SK-N-DZ (cell line): Measurements from ENCODE around the gene ALKBH2.

Source experiments
- DNase-seq: peaks from one replicate; pipeline ENCODE4 v3.0.0-alpha.2; 2015; ENCODE audit warnings: low spot score

ALKBH2 gene

GRCh38 chr12:109114644-109115043 lies 21.4 kb upstream of the ALKBH2 start:
- DNase-seq: no peak

DNA sequence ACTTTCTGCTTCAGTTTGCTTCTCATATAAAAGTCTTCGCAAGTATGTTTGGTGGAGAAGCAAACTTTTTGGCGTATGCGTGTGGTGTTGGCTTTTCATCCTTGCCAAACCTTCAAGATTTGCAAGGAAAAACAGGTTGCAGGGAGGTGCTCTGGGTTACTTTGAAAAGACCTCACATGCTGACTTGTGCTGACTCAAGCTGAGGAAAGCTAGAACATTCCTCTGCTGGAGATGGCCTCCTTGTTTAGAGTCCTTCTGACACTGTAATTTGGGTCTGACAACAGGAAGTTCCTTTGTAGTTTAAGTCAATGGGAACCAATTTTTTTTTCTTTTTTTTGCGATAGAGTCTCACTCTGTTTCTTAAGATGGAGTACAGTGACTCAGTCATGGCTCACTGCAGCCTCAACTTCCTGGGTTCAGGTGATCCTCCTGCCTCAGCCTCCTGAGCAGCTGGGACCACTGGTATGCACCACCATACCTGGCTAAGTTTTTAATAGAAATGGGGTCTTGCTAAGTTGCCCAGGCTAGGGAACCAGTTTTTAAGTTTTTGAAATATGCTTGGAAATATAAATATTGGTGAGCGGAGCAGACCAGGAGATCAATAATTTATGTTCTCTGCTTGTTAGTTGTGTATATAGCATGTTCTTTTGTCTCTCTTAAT lies 20.5 kb upstream of the ALKBH2 start:
- DNase-seq: no peak

GRCh38 chr12:109112720-109113465 lies 19.6 kb upstream of the ALKBH2 start:
- DNase-seq: no peak

- DNase-seq: peak; percentile 57
Observed at GRCh38 chr12:109110988-109111495, 17.8 kb upstream of the ALKBH2 start.

DNA sequence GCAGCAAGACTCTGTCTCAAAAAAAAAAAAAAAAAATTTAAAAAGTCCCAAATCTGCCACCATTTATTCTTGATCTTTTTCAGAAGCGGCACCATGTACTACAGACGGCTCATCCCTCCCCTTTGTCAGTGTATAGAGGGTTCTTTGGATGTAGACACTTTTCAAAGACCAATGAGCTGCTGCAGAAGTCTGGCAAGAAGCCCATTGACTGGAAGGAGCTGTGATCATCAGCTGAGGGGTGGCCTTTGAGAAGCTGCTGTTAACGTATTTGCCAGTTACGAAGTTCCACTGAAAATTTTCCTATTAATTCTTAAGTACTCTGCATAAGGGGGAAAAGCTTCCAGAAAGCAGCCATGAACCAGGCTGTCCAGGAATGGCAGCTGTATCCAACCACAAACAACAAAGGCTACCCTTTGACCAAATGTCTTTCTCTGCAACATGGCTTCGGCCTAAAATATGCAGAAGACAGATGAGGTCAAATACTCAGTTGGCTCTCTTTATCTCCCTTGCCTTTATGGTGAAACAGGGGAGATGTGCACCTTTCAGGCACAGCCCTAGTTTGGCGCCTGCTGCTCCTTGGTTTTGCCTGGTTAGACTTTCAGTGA lies 16.6 kb upstream of the ALKBH2 start:
- DNase-seq: no peak

DNA sequence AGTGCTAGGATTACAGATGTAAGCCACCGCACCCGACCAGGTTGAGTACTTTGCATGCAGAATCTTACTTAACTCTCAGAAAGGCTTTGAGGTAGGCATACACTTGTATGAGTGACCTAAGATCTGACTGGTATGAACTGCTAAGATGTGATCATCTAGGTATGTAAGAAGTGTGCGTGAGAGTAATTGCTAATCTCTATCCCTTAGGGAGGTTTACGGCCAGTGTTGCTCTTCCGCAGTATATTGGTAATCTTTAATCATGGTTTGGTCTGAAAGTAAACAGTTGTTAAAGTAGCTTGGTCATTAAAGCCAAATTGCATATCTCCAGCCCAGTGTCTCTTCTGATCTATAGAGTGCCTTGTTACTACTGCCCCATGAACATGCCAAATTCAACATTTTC lies 11.9 kb upstream of the ALKBH2 start:
- no peak for DNase-seq

- no peak for DNase-seq
Observed at GRCh38 chr12:109102491-109102890, 9.2 kb upstream of the ALKBH2 start.

DNA sequence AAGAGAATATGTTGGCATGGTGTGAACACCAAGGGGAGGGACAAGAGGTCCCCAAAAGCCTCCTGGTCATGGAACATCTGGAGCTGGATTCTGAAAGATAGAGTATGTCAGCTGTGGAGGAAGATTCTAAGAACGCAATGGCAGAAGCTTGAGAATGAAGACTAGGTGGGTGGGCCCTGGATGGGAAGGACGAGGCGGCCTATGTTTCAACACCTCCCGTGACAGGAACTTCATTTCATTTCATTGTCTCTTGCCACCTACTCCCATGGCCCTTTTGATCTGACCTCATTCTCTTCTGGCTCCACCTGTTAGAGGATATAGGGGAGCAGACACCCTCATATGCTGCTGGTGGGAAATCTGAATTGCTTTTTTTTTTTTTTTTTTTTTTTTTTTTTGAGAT lies 7.5 kb upstream of the ALKBH2 start:
- DNase-seq: no peak

GRCh38 chr12:109099431-109100020 lies 6.3 kb upstream of the ALKBH2 start:
- DNase-seq: no peak

GRCh38 chr12:109098651-109099050 lies 5.4 kb upstream of the ALKBH2 start:
- DNase-seq: no peak

GRCh38 chr12:109098183-109098604 lies 4.9 kb upstream of the ALKBH2 start:
- no peak for DNase-seq

DNA sequence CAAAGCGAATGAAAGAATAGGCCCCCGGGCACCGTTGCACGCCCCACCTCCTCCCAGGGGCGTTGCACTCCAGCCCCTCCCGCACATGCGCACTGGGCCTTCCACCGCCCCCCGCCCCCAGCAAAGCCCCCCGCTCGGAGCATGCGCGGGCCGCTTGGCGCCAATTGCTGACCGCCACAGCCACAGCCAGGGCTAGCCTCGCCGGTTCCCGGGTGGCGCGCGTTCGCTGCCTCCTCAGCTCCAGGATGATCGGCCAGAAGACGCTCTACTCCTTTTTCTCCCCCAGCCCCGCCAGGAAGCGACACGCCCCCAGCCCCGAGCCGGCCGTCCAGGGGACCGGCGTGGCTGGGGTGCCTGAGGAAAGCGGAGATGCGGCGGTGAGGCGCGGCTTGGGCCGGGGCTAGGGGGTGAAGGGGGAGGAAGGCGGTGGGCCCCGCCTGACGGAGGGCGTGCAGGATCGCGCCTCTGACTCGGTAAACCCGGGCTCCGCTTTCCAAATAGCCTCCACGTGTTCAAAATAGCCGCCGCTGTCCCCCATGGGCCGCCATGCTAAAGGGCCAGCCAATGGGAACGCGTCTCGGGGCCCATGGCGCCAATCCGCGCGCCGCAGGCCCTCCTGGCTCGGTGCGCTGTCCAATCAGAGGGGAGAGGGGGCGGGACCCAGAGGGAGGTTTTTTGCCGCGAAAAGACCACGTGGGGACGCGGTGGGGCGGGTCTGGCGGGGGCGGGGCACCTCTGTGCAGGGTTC lies 4.3 kb upstream of the ALKBH2 start, which contains the start of gene UNG:
UNG (plus strand) TSS at position 163 of the 748 bp plus-strand sequence; CDS start at position 246, 83 bp downstream.
- DNase-seq: peak; percentile 95

- no peak for DNase-seq
Observed at GRCh38 chr12:109097140-109097434, 3.8 kb upstream of the ALKBH2 start.

DNA sequence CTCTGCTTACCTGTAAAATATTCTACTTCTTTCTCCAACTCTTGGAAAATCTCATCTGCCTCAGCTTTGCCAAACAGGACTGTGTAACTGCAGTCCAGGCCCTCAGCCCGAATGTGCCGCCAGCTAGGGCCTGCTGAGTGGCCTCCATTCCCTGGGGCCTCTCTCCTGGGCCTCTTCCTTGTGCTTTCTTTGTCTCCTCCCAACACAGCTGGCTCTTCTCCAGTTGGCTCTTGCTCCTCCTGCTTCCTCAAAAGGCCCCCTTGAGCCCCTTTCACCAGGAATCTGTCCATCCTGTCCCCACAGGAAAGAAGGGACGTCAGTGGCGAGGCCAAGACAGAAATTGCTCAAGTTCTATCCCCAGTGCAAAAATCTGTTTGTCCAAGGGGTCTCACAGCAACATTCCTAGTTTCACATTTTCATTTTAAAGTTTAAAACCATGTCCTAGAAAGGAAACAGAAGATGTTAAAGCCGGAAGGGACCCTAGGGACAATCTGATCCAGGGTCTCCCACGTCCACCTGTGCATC lies 713 bp downstream of the ALKBH2 start:
- no peak for DNase-seq

DNA sequence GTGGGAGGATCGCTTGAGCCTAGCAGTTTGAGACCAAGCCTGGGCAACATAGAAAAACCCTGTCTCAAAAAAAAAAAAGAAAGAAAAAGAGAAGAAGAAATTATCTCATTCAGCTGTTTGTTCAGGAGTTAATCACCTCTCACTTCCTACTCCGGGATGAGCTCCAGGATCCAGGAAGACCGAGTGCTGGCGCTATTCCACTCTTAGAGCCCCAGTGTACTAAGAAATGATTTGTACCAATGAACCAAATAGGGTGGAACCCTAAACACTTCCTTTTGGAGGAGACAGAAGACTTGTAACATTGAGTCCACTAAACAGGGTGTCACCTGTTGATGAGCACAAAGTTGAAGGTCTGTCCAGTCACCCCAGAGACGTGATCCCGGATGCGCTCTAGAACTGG lies 3.6 kb downstream of the ALKBH2 start:
- DNase-seq: no peak

DNA sequence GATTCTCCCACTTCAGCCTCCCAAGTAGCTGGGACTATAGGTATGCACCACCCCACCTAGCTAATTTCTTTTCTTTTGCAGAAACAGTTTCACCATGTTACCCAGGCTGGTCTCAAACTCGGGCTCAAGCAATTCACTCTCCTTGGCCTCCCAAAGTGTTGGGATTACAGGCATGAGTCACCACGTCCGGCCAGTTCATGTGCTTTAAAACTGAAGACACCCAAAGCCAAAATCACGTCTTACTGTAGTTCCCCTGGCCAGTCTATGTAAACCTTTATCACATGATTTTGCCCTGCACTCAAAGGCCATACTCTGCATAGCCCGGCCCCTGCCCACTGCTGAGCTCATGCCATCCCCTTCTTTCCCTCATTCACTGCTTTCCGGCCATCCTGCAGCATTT lies 4.5 kb downstream of the ALKBH2 start:
- DNase-seq: no peak

DNA sequence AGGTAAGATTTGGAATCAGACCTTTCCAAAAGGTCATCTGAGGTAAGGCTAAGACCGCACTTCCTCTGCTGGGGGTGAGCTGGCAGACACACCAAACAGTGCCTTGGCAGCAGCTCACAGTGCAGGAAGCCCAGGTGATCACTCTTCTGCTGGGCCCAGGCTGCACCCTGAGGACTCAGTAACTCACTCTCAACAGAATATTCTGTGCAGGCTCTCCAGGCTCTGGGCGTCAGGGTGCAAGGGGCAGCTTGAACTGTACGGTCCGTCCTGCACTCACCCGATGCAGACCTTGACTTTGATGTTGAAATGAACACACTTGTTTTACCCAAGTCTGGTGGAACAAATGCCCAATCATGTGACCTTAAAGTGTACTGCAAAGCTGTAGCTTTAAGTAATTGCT lies 6.0 kb downstream of the ALKBH2 start:
- no peak for DNase-seq

- DNase-seq: no peak
Observed at GRCh38 chr12:109085590-109085989, 7.7 kb downstream of the ALKBH2 start.

DNA sequence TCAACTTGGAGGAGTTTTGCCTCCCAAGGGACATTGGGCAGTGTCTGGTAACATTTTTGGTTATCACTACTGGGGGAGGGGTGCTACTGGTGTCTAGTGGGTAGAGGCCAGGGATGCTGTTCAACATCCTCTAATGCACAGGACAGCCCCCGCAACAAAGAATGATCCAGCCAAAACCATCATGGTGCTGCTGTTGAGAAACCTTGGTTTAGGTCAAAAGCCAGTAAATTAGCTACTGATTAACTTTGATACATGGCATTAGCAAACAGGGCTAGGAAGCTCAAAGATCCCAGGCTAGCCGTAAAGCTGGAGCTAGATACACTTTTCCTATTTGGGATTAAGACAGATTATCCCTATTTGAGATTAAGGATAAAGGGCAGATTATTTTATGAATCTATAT lies 8.8 kb downstream of the ALKBH2 start:
- no peak for DNase-seq

DNA sequence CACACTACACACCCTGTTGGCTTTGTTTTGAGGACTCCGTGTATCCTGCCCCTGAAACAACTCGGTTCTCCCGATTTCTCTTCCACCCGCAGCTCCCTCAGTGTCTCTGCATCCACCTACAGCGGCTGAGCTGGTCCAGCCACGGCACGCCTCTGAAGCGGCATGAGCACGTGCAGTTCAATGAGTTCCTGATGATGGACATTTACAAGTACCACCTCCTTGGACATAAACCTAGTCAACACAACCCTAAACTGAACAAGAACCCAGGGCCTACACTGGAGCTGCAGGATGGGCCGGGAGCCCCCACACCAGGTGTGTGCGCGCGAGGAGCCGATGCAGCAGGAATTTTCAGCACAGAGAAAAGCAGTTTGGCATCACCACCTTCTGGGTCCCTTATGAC lies 10.5 kb downstream of the ALKBH2 start:
- no peak for DNase-seq

DNA sequence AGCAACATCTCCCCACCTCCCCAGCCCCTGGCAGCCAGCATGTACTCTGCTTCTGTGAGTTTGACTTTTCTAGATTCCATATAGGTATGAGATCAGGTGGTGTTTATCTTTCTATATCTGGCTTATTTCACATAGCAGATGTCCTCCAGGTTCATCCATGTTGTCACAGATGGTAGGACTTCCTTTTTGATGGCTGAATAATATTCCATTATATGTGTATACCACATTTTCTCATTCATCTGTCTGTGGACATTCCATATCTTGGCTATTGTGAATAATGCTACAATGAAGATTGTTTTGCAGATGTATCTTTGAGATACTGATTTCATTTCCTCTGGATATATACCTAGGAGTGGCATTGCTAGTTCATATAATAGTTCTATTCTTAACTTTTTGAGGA lies 18.4 kb downstream of the ALKBH2 start:
- no peak for DNase-seq
